Stimulated activated CD4-positive, alpha-beta T cell treated with anti-CD3 and anti-CD28 coated beads, Interleukin-2, amount 100 ng/mL, for 48 hours (primary cell): Measurements from ENCODE around the gene CBR3.

Experiments
- DNase-seq, 2 donors: peaks; one replicate each; pipeline ENCODE4 v3.0.0-alpha.2; 2020

Gene CBR3

DNA sequence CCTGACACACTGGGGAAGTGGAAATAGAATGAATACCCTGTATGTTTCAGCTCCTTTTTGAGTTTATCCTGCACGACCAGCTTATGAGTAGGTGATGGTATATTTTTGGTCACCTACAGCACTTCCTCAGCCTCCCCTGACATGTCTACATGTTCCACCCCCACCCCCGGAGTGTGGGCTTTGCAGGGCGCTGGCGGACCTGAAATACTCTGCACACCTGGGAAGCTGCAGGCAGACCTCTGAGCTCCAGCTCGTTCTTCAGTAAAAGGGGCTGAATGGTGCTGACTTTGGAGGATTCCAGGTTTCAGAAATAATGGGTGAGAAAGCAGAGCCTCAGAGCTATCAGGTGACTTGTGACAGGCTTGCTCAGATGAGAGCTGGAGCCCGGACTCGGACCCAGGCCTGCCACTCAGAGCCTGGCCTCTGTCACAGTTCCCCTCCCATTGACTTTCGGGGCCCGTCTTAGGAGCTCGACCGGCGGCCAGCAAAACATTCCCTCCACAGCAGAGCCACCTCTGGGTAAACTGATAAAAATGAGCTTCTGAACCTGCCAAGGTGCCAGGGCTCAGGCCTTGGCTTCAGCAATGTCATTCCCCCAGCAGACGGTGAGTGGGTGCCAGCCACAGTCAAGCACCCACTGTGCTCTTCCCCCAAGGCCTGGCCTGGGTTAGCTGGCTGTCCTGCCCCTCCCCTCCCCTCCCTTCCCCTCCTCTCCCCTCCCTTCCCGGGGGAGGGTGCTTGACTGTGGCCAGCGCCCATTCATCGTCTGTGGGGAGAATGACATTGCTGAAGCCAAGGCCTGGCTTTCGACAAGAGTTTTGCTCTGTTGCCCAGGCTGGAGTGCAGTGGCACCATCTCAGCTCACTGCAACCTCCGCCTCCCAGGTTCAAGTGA is 51.9 kb downstream of the CBR3 start:
- DNase-seq: no peak

- DNase-seq: no peak
Observed at GRCh38 chr21:36188081-36188681, 53.3 kb downstream of the CBR3 start.

DNA sequence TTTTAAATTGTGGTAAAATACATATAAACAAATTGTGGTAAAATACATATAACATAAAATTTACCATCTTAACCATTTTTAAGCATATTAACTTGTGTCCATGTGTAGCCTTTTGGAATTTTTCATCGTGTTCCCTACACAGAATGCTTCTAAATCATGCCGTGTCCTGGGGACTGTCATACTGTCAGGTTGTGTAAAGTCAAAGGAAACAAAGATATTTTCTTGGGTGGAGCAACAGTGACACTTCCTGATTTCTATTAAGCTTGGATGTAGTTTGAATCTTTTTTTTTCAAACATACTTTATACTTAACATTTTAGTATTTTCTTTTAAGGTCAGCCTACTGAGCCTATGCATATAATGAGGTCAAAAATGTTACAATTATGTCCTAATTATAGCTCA is 54.1 kb downstream of the CBR3 start:
- no peak for DNase-seq

- no peak for DNase-seq
Observed at GRCh38 chr21:36190736-36191135, 55.9 kb downstream of the CBR3 start.

- DNase-seq: no peak
Observed at GRCh38 chr21:36193200-36193599, 58.3 kb downstream of the CBR3 start.

- no peak for DNase-seq
Observed at GRCh38 chr21:36194024-36194423, 59.1 kb downstream of the CBR3 start.

GRCh38 chr21:36195613-36196012 is 60.7 kb downstream of the CBR3 start:
- no peak for DNase-seq
